ENCODE results near the gene TTBK2.

- no peak for TF ChIP-seq CTCF (IDR thresholded peaks at IDR 0.05; ENCODE audit: low read length)
- no peak for TF ChIP-seq EZH2phosphoT487 (IDR thresholded peaks at IDR 0.05; ENCODE audit: low read length)
These were observed 159.8 kb downstream of the TTBK2 start for GRCh38 chr15:42760759-42761158.

Measured in MM.1S (cell line).